ENCODE results near the gene QSOX2. TPM values are rescaled to one million over a fixed set of nuclear protein-coding genes. Genes with fewer than 3 reads are reported as not detected.
A peak's percentile ranks its signal among the peaks of the same experiment; 100 is the strongest.

Gene QSOX2
- total RNA-seq, 3 donors from 2014 or later (not counting 1 experiment from before 2014, with no cell fraction given) = 10.8 to 16.7 (median 16.6) TPM

- H3K4me3 ChIP-seq (ENCODE audit: low read length) = peak overlapping the region; percentile 38
- no peaks in the 10 kb centered on the region for H3K27me3 Mint-ChIP-seq (ENCODE audit: low read depth in 2 of 2)
- peak overlapping the region; percentile 85 for H3K27ac Mint-ChIP-seq
- peaks cover 4% of the 10 kb centered on the region for H3K36me3 ChIP-seq (ENCODE audit: control insufficient read depth, insufficient read depth, low read length)
- H3K9me3 Mint-ChIP-seq = no peaks in the 10 kb centered on the region
- peak in 1 of 2 donors; percentile 65 for DNase-seq
- WGBS (ENCODE audit: insufficient coverage) = 12% methylated on average over 11 of the region's 11 CpGs
- peaks cover 61% of the 10 kb centered on the region for H3K4me1 ChIP-seq (ENCODE audit: control insufficient read depth, insufficient read depth, low read length)
- no peak for TF ChIP-seq CTCF (IDR thresholded peaks at IDR 0.05)
- intact Hi-C loops (cut with micrococcal nuclease) = loop anchor here (2.0 kb wide), 1 partner anchor 22 kb away; no protein-coding TSS in a partner anchor
- peaks cover 30 to 42% of the 10 kb centered on the region in 2 donors for H3K4me1 Mint-ChIP-seq
- H3K27ac ChIP-seq (ENCODE audit: low read length) = peak overlapping the region; percentile 59
- no peaks in the 10 kb centered on the region for H3K9me3 ChIP-seq (ENCODE audit: control insufficient read depth, insufficient read depth, low read length)
- H3K36me3 Mint-ChIP-seq = no peaks in the 10 kb centered on the region
- H3K4me3 Mint-ChIP-seq = peak overlapping the region; percentile 97
- ATAC-seq = peak in 2 of 3 donors; percentile 7 to 17
- no peaks in the 10 kb centered on the region for H3K27me3 ChIP-seq (ENCODE audit: control insufficient read depth, insufficient read depth, low read length)
These were observed 1.3 kb downstream of the QSOX2 start for GRCh38 chr9:136244122-136244968.

GRCh38 chr9:136243631-136244030 lies 2.0 kb downstream of the QSOX2 start:
- peaks cover 4% of the 10 kb centered on the region for H3K36me3 ChIP-seq (ENCODE audit: control insufficient read depth, insufficient read depth, low read length)
- H3K27ac ChIP-seq (ENCODE audit: low read length) = peak overlapping the region; percentile 59
- ATAC-seq (no peak), DNase-seq (no peak)
- no peaks in the 10 kb centered on the region for H3K27me3 ChIP-seq (ENCODE audit: control insufficient read depth, insufficient read depth, low read length)
- WGBS (ENCODE audit: insufficient coverage) = 30% methylated on average over 4 of the region's 4 CpGs
- intact Hi-C loops (cut with micrococcal nuclease) = loop anchor here (2.0 kb wide), 1 partner anchor 23 kb away; no protein-coding TSS in a partner anchor
- Mint-ChIP-seq H3K4me1 (peaks cover 30 to 46% of the 10 kb centered on the region in 2 donors), H3K9me3 (no peaks in the 10 kb centered on the region), H3K36me3 (no peaks in the 10 kb centered on the region), H3K27me3 (ENCODE audit: low read depth in 2 of 2) (no peaks in the 10 kb centered on the region), H3K4me3 (peak overlapping the region; percentile 97), H3K27ac (peak overlapping the region; percentile 85)
- TF ChIP-seq CTCF (IDR thresholded peaks at IDR 0.05) = no peak
- H3K9me3 ChIP-seq (ENCODE audit: control insufficient read depth, insufficient read depth, low read length) = no peaks in the 10 kb centered on the region
- H3K4me1 ChIP-seq (ENCODE audit: control insufficient read depth, insufficient read depth, low read length) = peaks cover 69% of the 10 kb centered on the region
- H3K4me3 ChIP-seq (ENCODE audit: low read length) = no peak overlapping the region

- no peak overlapping the region for H3K4me3 ChIP-seq (ENCODE audit: low read length)
- intact Hi-C loops (cut with micrococcal nuclease) = no loop called here
- WGBS (ENCODE audit: insufficient coverage) = 66% methylated on average over 6 of the region's 6 CpGs
- TF ChIP-seq CTCF (IDR thresholded peaks at IDR 0.05) = peak; percentile 20
- H3K9me3 ChIP-seq (ENCODE audit: control insufficient read depth, insufficient read depth, low read length) = no peaks in the 10 kb centered on the region
- H3K27me3 Mint-ChIP-seq (ENCODE audit: low read depth in 2 of 2) = no peaks in the 10 kb centered on the region
- peak overlapping the region; percentile 59 for H3K27ac ChIP-seq (ENCODE audit: low read length)
- H3K36me3 Mint-ChIP-seq = no peaks in the 10 kb centered on the region
- peaks cover 75% of the 10 kb centered on the region for H3K4me1 ChIP-seq (ENCODE audit: control insufficient read depth, insufficient read depth, low read length)
- ATAC-seq = no peak
- DNase-seq = peak in 1 of 2 donors; percentile 40
- peaks cover 4% of the 10 kb centered on the region for H3K36me3 ChIP-seq (ENCODE audit: control insufficient read depth, insufficient read depth, low read length)
- H3K4me1 Mint-ChIP-seq = peaks cover 30 to 51% of the 10 kb centered on the region in 2 donors
- no peaks in the 10 kb centered on the region for H3K9me3 Mint-ChIP-seq
- H3K27me3 ChIP-seq (ENCODE audit: control insufficient read depth, insufficient read depth, low read length) = no peaks in the 10 kb centered on the region
- H3K27ac Mint-ChIP-seq = peak overlapping the region; percentile 85
- H3K4me3 Mint-ChIP-seq = peak overlapping the region; percentile 15
These were observed 2.6 kb downstream of the QSOX2 start for GRCh38 chr9:136242918-136243525.
